Measurements from ENCODE around the gene SYNJ1.
"Not testable (repeated sequence)": the region's sequence is repeated elsewhere in the genome, so short reads cannot be mapped to it uniquely, and the experiment has no call there.

The SYNJ1 gene

DNA sequence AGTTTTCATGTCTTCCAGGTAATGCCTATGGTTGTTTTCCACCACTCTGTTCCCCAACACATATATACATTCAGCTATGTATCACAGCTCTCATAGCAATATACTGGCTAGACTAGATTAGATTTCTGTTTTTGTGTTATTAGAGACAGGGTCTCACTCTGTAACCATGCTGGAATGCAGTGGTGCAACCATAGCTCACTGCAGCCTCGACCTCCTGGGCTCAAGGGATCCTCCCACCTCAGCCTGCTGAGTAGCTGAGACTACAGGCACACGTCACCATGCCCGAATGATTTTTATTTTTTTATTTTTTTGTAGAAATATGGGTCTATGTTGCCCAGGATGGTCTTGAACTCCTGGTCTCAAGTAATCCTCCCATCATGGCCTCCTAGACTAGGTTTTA lies 37.7 kb downstream of the SYNJ1 start:
- DNase-seq = no peak

- DNase-seq = no peak
These were observed 40.0 kb downstream of the SYNJ1 start for GRCh38 chr21:32687643-32688345.

GRCh38 chr21:32682696-32683474 lies 44.9 kb downstream of the SYNJ1 start:
- DNase-seq = no peak

DNA sequence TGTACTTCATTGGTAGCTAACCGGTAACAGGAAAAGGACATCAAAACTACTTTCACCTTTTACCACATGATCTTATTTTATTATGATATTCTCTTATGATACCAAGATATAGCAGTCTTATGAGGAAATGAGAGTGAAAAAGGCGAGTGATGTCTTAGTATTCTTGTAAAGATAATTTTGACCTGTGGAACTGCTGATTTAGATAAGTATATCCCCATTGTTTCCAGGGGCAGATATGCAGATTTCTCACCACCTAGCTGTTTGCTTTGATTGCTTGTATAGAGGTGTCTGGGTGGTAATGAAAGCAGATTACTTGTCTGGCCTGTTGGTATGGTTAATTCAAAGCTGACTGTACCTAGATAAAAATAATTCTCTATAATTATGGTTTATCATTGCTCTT lies 53.1 kb downstream of the SYNJ1 start:
- no peak for DNase-seq

GRCh38 chr21:32674038-32674437 lies 53.8 kb downstream of the SYNJ1 start:
- no peak for DNase-seq

- no peak for DNase-seq
These were observed 61.6 kb downstream of the SYNJ1 start for GRCh38 chr21:32666258-32666657.

- DNase-seq = not testable (repeated sequence)
These were observed 63.7 kb downstream of the SYNJ1 start for GRCh38 chr21:32664095-32664494.

GRCh38 chr21:32661981-32662380 lies 65.8 kb downstream of the SYNJ1 start:
- DNase-seq = not testable (repeated sequence)

DNA sequence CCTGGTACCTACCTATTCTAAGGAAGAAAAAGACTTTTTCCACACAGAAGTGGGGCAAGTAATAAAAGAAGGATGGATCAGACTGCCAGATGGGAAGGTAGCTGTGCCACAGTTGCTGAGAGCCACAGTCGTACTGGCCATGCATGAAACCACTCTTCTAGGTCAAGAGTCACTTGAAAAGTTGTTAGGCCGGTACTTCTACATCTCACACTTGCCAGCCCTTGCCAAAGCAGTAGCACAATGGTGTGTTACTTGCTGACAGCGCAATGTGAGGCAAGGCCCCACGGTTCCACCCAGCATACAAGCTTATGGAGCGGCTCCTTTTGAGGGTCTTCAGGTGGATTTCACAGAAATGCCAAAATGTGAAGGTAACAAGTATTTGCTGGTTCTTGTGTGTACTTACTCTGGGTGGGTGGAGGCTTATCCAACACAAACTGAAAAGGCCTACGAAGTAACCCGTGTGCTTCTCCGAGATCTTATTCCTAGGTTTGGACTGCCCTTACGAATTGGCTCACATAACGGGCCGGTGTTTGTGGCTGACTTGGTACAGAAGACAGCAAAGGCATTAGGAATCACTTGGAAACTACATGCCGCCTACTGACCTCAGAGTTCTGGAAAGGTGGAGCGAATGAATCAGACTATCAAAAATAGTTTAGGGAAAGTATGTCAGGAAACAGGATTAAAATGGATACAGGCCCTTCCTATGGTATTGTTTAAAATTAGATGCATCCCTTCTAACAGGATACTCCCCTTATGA lies 66.6 kb downstream of the SYNJ1 start:
- peak; percentile 85 for DNase-seq

- no peak for DNase-seq
These were observed 69.3 kb downstream of the SYNJ1 start for GRCh38 chr21:32658524-32658923.

DNA sequence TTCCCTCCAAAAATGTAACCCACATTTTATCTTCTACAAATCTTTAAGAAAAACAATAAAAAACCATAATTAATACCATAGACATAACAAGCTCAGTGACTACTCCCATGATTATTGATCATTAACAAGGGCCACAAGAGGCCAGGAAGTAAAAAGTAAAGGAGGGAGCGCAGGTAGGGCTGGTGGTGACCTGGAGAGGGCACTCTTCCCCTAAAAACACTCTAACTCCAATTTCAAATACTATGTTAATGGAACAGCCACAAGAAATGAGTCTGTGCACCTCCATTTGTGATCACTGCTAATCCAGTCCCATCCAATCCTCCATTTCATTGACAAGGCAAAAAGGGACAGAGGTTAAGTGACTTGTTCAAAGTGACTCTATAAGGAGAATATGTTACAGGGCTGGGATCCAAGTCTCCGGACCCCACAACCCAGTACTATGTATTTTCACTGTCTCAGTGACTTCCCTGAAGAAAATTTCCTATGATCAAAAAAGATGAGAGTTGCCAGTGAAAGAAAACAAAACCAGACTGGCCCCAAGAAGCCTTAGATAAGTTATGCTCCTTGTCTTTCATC lies 74.4 kb downstream of the SYNJ1 start:
- DNase-seq = peak; percentile 55

DNA sequence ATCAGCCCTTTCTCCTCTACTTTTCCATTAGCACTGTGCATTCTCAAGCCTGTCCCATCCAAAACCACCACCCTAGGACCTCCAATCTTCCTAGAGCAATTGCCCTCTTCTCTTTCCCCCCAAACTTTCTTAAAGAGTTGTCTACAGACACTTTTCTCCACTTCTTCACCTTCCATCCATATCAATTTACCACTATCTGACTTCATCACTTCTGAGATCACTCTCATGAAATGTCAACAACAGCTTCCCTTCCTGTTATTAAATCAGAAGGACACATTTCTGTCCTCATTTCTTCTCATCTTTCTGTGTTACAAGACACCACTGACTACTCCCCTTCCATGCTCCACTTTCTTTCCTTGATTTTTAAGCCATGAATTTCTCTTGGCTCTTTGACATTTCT lies 79.6 kb downstream of the SYNJ1 start:
- DNase-seq = no peak

GRCh38 chr21:32645261-32646182 lies 82.3 kb downstream of the SYNJ1 start:
- peak; percentile 19 for DNase-seq

GRCh38 chr21:32641710-32642698 lies 85.8 kb downstream of the SYNJ1 start:
- DNase-seq = no peak

DNA sequence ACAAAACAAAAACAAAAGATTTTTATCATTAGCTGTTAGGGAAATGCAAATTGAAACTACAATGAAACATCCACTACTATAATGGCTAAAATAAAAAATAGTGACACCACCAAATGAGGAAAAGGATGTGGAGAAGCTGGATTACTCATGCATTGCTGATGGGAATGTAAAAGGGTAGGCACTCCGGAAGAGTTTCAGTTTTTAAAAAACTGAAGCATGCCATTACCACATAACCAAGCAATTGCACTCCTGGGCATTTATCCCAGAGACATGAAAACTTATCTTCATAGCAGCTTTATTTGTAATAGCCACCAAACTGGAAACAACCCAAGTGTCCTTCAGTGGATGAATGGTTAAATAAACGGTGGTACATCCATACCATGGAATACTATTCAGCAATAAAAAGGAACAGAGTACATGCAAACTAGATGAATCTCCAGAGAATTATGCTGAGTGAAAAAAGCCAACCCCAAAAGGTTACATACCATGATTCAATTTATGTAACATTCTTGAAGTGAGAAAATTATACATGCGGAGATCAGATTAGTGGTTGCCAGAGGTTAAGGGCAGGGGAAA lies 101.1 kb downstream of the SYNJ1 start:
- no peak for DNase-seq

DNA sequence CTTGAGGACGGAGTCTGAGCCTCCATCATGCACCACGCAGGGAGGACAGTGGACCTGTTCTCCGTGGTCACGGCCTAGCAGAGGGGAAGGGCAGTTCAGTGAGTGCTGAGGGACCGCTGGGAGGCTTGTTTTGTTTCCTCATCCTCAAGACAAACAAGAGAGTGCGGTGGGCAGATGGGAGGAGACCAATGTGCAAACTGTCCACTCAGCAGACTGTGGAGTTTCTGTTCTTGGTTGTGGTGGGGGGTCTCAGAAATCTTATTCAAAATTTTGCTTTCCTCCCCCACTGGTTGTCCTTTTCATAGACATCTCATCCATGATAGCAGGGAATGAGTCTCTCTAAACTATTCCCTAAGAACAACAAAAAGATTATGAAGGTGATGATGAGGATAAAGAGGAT lies 109.6 kb downstream of the SYNJ1 start:
- DNase-seq = not testable (repeated sequence)

DNA sequence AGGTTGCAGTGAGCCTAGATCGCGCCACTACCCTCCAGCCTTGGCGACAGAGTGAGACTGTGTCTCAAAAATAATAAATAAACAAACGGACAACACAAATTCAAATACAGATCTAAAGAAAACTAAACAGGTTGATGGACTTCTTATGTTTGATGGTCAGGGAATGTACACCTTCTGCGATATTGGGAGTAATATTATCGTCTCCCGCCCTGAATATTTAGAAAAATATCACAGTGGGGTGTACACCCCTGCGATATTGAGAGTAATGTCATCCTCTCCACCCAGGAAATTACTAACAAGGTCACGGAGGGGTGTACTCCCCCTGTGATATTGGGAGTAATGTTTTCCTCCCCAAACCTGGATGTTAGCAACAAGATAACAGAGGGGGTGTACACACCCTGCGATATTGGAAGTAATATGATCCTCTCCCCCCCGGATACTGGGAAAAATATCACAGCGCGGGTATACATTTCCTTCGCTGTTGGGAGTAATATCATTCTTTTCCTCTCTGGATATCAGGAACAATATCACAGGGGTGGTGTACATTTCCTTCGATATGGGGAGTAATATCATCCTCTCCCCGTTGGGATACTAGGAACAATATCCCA lies 114.3 kb downstream of the SYNJ1 start:
- peak; percentile 44 for DNase-seq

- peak; percentile 74 for DNase-seq
These were observed 114.8 kb downstream of the SYNJ1 start for GRCh38 chr21:32612999-32613337.

GRCh38 chr21:32612075-32612998 lies 115.5 kb downstream of the SYNJ1 start, which contains the start of gene CFAP298:
CFAP298 (minus strand) TSS chr21:32612377; CDS start chr21:32612243, 134 bp downstream.
- DNase-seq = peak; percentile 92

Data from DMS53 (cell line).